ENCODE data around the gene FRMD4B.

GRCh38 chr3:69325151-69325550 is 60.7 kb downstream of the FRMD4B start:
- TF ChIP-seq, protein P1, sequence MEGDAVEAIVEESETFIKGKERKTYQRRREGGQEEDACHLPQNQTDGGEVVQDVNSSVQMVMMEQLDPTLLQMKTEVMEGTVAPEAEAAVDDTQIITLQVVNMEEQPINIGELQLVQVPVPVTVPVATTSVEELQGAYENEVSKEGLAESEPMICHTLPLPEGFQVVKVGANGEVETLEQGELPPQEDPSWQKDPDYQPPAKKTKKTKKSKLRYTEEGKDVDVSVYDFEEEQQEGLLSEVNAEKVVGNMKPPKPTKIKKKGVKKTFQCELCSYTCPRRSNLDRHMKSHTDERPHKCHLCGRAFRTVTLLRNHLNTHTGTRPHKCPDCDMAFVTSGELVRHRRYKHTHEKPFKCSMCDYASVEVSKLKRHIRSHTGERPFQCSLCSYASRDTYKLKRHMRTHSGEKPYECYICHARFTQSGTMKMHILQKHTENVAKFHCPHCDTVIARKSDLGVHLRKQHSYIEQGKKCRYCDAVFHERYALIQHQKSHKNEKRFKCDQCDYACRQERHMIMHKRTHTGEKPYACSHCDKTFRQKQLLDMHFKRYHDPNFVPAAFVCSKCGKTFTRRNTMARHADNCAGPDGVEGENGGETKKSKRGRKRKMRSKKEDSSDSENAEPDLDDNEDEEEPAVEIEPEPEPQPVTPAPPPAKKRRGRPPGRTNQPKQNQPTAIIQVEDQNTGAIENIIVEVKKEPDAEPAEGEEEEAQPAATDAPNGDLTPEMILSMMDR (IDR thresholded peaks at IDR 0.05): no peak
- TF ChIP-seq POLR2AphosphoS5 (IDR thresholded peaks at IDR 0.05) (no peak), EP300 (IDR thresholded peaks at IDR 0.05) (no peak), POLR2A (IDR thresholded peaks at IDR 0.05) (no peak)

Measured in upper lobe of left lung (tissue), 4 donors.